ENCODE results near the gene ZNF385B. TPM values are rescaled to one million over a fixed set of nuclear protein-coding genes. Genes with fewer than 3 reads are reported as not detected.

Gene ZNF385B
- total RNA-seq, 1 donor from 2014 or later, result not detected

- Mint-ChIP-seq H3K27ac (ENCODE audit: unreplicated experiment) (no peak overlapping the region), H3K36me3 (ENCODE audit: unreplicated experiment) (no peaks in the 10 kb centered on the region), H3K9me3 (ENCODE audit: unreplicated experiment) (no peaks in the 10 kb centered on the region), H3K27me3 (ENCODE audit: unreplicated experiment) (peaks cover 2% of the 10 kb centered on the region), H3K4me1 (ENCODE audit: low read depth, unreplicated experiment) (no peaks in the 10 kb centered on the region), H3K4me3 (ENCODE audit: unreplicated experiment) (no peak overlapping the region)
- TF ChIP-seq CTCF (IDR thresholded peaks at IDR 0.05; ENCODE audit: partially characterized antibody, unreplicated experiment), result no peak
- DNase-seq, result no peak
Observed at GRCh38 chr2:179830043-179830787, 31.2 kb downstream of the ZNF385B start.

- Mint-ChIP-seq H3K27ac (ENCODE audit: unreplicated experiment) (no peak overlapping the region), H3K4me3 (ENCODE audit: unreplicated experiment) (no peak overlapping the region), H3K4me1 (ENCODE audit: low read depth, unreplicated experiment) (no peaks in the 10 kb centered on the region), H3K9me3 (ENCODE audit: unreplicated experiment) (no peaks in the 10 kb centered on the region), H3K36me3 (ENCODE audit: unreplicated experiment) (no peaks in the 10 kb centered on the region), H3K27me3 (ENCODE audit: unreplicated experiment) (no peaks in the 10 kb centered on the region)
- TF ChIP-seq CTCF (IDR thresholded peaks at IDR 0.05; ENCODE audit: partially characterized antibody, unreplicated experiment), result no peak
- no peak for DNase-seq
Observed at GRCh38 chr2:179826297-179826696, 35.1 kb downstream of the ZNF385B start.

- H3K9me3 Mint-ChIP-seq (ENCODE audit: unreplicated experiment), result no peaks in the 10 kb centered on the region
- no peak overlapping the region for H3K27ac Mint-ChIP-seq (ENCODE audit: unreplicated experiment)
- H3K27me3 Mint-ChIP-seq (ENCODE audit: unreplicated experiment), result no peaks in the 10 kb centered on the region
- no peak for TF ChIP-seq CTCF (IDR thresholded peaks at IDR 0.05; ENCODE audit: partially characterized antibody, unreplicated experiment)
- no peaks in the 10 kb centered on the region for H3K36me3 Mint-ChIP-seq (ENCODE audit: unreplicated experiment)
- H3K4me1 Mint-ChIP-seq (ENCODE audit: low read depth, unreplicated experiment), result no peaks in the 10 kb centered on the region
- no peak for DNase-seq
- no peak overlapping the region for H3K4me3 Mint-ChIP-seq (ENCODE audit: unreplicated experiment)
Observed at GRCh38 chr2:179825494-179825893, 35.9 kb downstream of the ZNF385B start.

DNA sequence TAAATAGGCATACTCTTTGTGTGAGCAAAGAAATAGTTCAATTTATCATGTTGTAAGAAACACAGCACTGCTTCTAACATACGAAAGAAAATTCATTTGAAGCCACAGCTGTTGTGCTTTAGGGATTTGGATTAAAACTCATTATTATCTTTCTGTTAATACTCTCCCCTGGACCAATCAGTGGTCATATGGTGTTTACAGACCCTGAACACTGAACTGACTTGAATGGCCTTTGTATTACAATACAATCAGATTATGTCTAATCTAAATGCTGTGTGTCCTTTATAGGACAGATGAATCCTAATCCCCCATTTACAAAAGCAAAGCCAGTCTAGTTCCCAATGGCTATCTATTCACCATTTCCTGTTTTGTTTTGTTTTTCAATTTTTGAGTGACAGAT, 36.5 kb downstream of the ZNF385B start:
- TF ChIP-seq CTCF (IDR thresholded peaks at IDR 0.05; ENCODE audit: partially characterized antibody, unreplicated experiment), result no peak
- H3K4me3 Mint-ChIP-seq (ENCODE audit: unreplicated experiment), result no peak overlapping the region
- no peak for DNase-seq
- no peaks in the 10 kb centered on the region for H3K27me3 Mint-ChIP-seq (ENCODE audit: unreplicated experiment)
- no peaks in the 10 kb centered on the region for H3K36me3 Mint-ChIP-seq (ENCODE audit: unreplicated experiment)
- H3K27ac Mint-ChIP-seq (ENCODE audit: unreplicated experiment), result no peak overlapping the region
- H3K4me1 Mint-ChIP-seq (ENCODE audit: low read depth, unreplicated experiment), result no peaks in the 10 kb centered on the region
- H3K9me3 Mint-ChIP-seq (ENCODE audit: unreplicated experiment), result no peaks in the 10 kb centered on the region

GRCh38 chr2:179822540-179822939, 38.9 kb downstream of the ZNF385B start:
- no peak overlapping the region for H3K27ac Mint-ChIP-seq (ENCODE audit: unreplicated experiment)
- H3K27me3 Mint-ChIP-seq (ENCODE audit: unreplicated experiment), result no peaks in the 10 kb centered on the region
- H3K36me3 Mint-ChIP-seq (ENCODE audit: unreplicated experiment), result no peaks in the 10 kb centered on the region
- no peaks in the 10 kb centered on the region for H3K4me1 Mint-ChIP-seq (ENCODE audit: low read depth, unreplicated experiment)
- no peaks in the 10 kb centered on the region for H3K9me3 Mint-ChIP-seq (ENCODE audit: unreplicated experiment)
- H3K4me3 Mint-ChIP-seq (ENCODE audit: unreplicated experiment), result no peak overlapping the region
- DNase-seq, result no peak
- no peak for TF ChIP-seq CTCF (IDR thresholded peaks at IDR 0.05; ENCODE audit: partially characterized antibody, unreplicated experiment)
